ENCODE measurements around the gene RAB4A.
A peak's percentile ranks its signal among the peaks of the same experiment; 100 is the strongest.

Gene RAB4A

GRCh38 chr1:229271448-229272159 is 693 bp downstream of the RAB4A start:
- Histone ChIP-seq H3K79me2 (ENCODE audit: low read length) (peaks cover 52% of the 10 kb centered on the region), H3K27me3 (ENCODE audit: low read depth, low read length) (no peaks in the 10 kb centered on the region), H3K4me1 (ENCODE audit: low read length) (peaks cover 20% of the 10 kb centered on the region), H3K9ac (ENCODE audit: low read length) (peak overlapping the region; percentile 93), H2AFZ (ENCODE audit: low read depth, low read length) (0 out of 2 replicates have a peak overlapping the region, but pooled peaks have one; percentile 13), H4K20me1 (ENCODE audit: insufficient read depth, low read length) (peaks cover 38% of the 10 kb centered on the region), H3K4me2 (ENCODE audit: low read length) (peak overlapping the region; percentile 92), H3K9me3 (ENCODE audit: insufficient read depth, low read length) (peaks cover 5% of the 10 kb centered on the region; the same call in 1 of the 2 replicates), H3K27ac (ENCODE audit: low read length) (peak overlapping the region; percentile 12; the same call in 1 of the 2 replicates), H3K4me3 (ENCODE audit: low read length) (peak overlapping the region; percentile 91), H3K36me3 (replicated peaks; ENCODE audit: low read depth, low read length) (peaks cover 12% of the 10 kb centered on the region)
- TF ChIP-seq EZH2phosphoT487 (IDR thresholded peaks at IDR 0.05; ENCODE audit: low read depth) (no peak), CTCF (IDR thresholded peaks at IDR 0.05; ENCODE audit: low read depth, low read length) (peak; percentile 43)

GRCh38 chr1:229272164-229273158 is 1.6 kb downstream of the RAB4A start:
- Histone ChIP-seq H2AFZ (ENCODE audit: low read depth, low read length) (no peak overlapping the region), H3K4me2 (ENCODE audit: low read length) (peak overlapping the region; percentile 92), H3K9me3 (ENCODE audit: insufficient read depth, low read length) (no peaks in the 10 kb centered on the region), H3K79me2 (ENCODE audit: low read length) (peaks cover 59% of the 10 kb centered on the region), H3K27ac (ENCODE audit: low read length) (no peak overlapping the region), H3K27me3 (ENCODE audit: low read depth, low read length) (no peaks in the 10 kb centered on the region), H4K20me1 (ENCODE audit: insufficient read depth, low read length) (peaks cover 44% of the 10 kb centered on the region), H3K9ac (ENCODE audit: low read length) (peak overlapping the region; percentile 93), H3K4me1 (ENCODE audit: low read length) (peaks cover 17% of the 10 kb centered on the region), H3K36me3 (replicated peaks; ENCODE audit: low read depth, low read length) (peaks cover 7% of the 10 kb centered on the region), H3K4me3 (ENCODE audit: low read length) (peak overlapping the region; percentile 91)
- TF ChIP-seq CTCF (IDR thresholded peaks at IDR 0.05; ENCODE audit: low read depth, low read length) (no peak), EZH2phosphoT487 (IDR thresholded peaks at IDR 0.05; ENCODE audit: low read depth) (no peak)

GRCh38 chr1:229273507-229274232 is 2.8 kb downstream of the RAB4A start:
- no peak overlapping the region for H2AFZ ChIP-seq (ENCODE audit: low read depth, low read length)
- no peak overlapping the region for H3K4me2 ChIP-seq (ENCODE audit: low read length)
- H3K36me3 ChIP-seq (replicated peaks; ENCODE audit: low read depth, low read length) = peaks cover 3% of the 10 kb centered on the region
- no peaks in the 10 kb centered on the region for H3K27me3 ChIP-seq (ENCODE audit: low read depth, low read length)
- peaks cover 23% of the 10 kb centered on the region for H3K4me1 ChIP-seq (ENCODE audit: low read length)
- H3K79me2 ChIP-seq (ENCODE audit: low read length) = peaks cover 70% of the 10 kb centered on the region
- no peak overlapping the region for H3K27ac ChIP-seq (ENCODE audit: low read length)
- H3K9ac ChIP-seq (ENCODE audit: low read length) = no peak overlapping the region
- no peak overlapping the region for H3K4me3 ChIP-seq (ENCODE audit: low read length)
- TF ChIP-seq EZH2phosphoT487 (IDR thresholded peaks at IDR 0.05; ENCODE audit: low read depth) (no peak), CTCF (IDR thresholded peaks at IDR 0.05; ENCODE audit: low read depth, low read length) (no peak)
- H3K9me3 ChIP-seq (ENCODE audit: insufficient read depth, low read length) = no peaks in the 10 kb centered on the region
- H4K20me1 ChIP-seq (ENCODE audit: insufficient read depth, low read length) = peaks cover 55% of the 10 kb centered on the region
